H9 (cell line): ENCODE results near the gene DGKB. TPM values are rescaled to one million over a fixed set of nuclear protein-coding genes. Genes with fewer than 3 reads are reported as not detected.

ENCODE experiments used
- DNase-seq: peaks from one replicate; pipeline ENCODE4 v3.0.0-alpha.2; 2017
- H2AFZ ChIP-seq: one replicate; pipeline ENCODE4 v1.6.1; 2013; ENCODE audit warnings: mild to moderate bottlenecking, low read length, control low read depth, moderate library complexity
- H2AK5ac ChIP-seq: 2 replicates; pipeline ENCODE4 v1.6.1; 2013; ENCODE audit warnings: low read length, control low read depth, mixed read lengths; ENCODE audit not compliant: insufficient read length
- H2BK120ac ChIP-seq: one replicate; pipeline ENCODE4 v1.6.1; 2013; ENCODE audit warnings: low read depth, mild to moderate bottlenecking, low read length, control low read depth, inconsistent platforms; ENCODE audit not compliant: poor library complexity, severe bottlenecking
- H2BK12ac ChIP-seq: 2 replicates; pipeline ENCODE4 v1.6.1; 2013; ENCODE audit warnings: low read length, control low read depth, mixed read lengths, low read depth; ENCODE audit not compliant: insufficient read length
- H2BK15ac ChIP-seq: 2 replicates; pipeline ENCODE4 v1.6.1; 2013; ENCODE audit warnings: low read depth, low read length, control low read depth
- H2BK20ac ChIP-seq: one replicate; pipeline ENCODE4 v1.6.1; 2013; ENCODE audit warnings: low read depth, mild to moderate bottlenecking, low read length, control low read depth, inconsistent platforms; ENCODE audit not compliant: poor library complexity, severe bottlenecking
- H2BK5ac ChIP-seq: 2 replicates; pipeline ENCODE4 v1.6.1; 2013; ENCODE audit warnings: low read length, control low read depth, mixed read lengths; ENCODE audit not compliant: insufficient read length
- H3K14ac ChIP-seq: 2 replicates; pipeline ENCODE4 v1.6.1; 2013; ENCODE audit warnings: low read length, control low read depth; ENCODE audit not compliant: insufficient read depth
- H3K18ac ChIP-seq: 2 replicates; pipeline ENCODE4 v1.6.1; 2013; ENCODE audit warnings: low read depth, mild to moderate bottlenecking, mixed read lengths, low read length, control low read depth; ENCODE audit not compliant: insufficient read length
- H3K23ac ChIP-seq: 2 replicates; pipeline ENCODE4 v1.6.1; 2013; ENCODE audit warnings: low read length, control low read depth, mixed read lengths, low read depth; ENCODE audit not compliant: insufficient read length
- H3K23me2 ChIP-seq: 2 replicates; pipeline ENCODE4 v1.6.1; 2013; ENCODE audit warnings: low read depth, mild to moderate bottlenecking, mixed read lengths, low read length, control low read depth; ENCODE audit not compliant: insufficient read length, poor library complexity, severe bottlenecking
- H3K27ac ChIP-seq: 2 replicates; pipeline ENCODE4 v1.5.1; 2013; ENCODE audit warnings: low read length, control low read depth, mixed read lengths, low read depth; ENCODE audit not compliant: insufficient read length
- H3K27me3 ChIP-seq: 2 replicates; pipeline ENCODE4 v1.6.1; 2013; ENCODE audit warnings: low read length, control low read depth, inconsistent platforms; ENCODE audit not compliant: insufficient read depth
- H3K4ac ChIP-seq: 2 replicates; pipeline ENCODE4 v1.6.1; 2013; ENCODE audit warnings: low read depth, mild to moderate bottlenecking, control low read depth, inconsistent platforms, low read length, moderate library complexity
- H3K4me1 ChIP-seq: 2 replicates; pipeline ENCODE4 v1.6.1; 2013; ENCODE audit warnings: low read length, control low read depth, inconsistent platforms; ENCODE audit not compliant: insufficient read depth
- H3K4me2 ChIP-seq: 2 replicates; pipeline ENCODE4 v1.6.1; 2013; ENCODE audit warnings: low read length, control low read depth, mixed read lengths; ENCODE audit not compliant: insufficient read length, insufficient read depth
- H3K56ac ChIP-seq: 2 replicates; pipeline ENCODE4 v1.6.1; 2013; ENCODE audit warnings: low read depth, mild to moderate bottlenecking, mixed read lengths, low read length, control low read depth; ENCODE audit not compliant: insufficient read length
- H3K79me1 ChIP-seq: 2 replicates; pipeline ENCODE4 v1.6.1; 2013; ENCODE audit warnings: low read depth, mild to moderate bottlenecking, moderate library complexity, low read length, control low read depth, inconsistent platforms; ENCODE audit not compliant: insufficient read depth, poor library complexity, severe bottlenecking
- H3K79me2 ChIP-seq: 2 replicates; pipeline ENCODE4 v1.6.1; 2013; ENCODE audit warnings: low read length, control low read depth, inconsistent platforms; ENCODE audit not compliant: insufficient read depth
- H3K9ac ChIP-seq: 2 replicates; pipeline ENCODE4 v1.6.1; 2013; ENCODE audit warnings: low read length, control low read depth, mixed read lengths; ENCODE audit not compliant: insufficient read length; ENCODE audit errors: extremely low read depth
- H3K9me3 ChIP-seq: one replicate; pipeline ENCODE4 v1.6.1; 2013; ENCODE audit warnings: low read depth, low read length, inconsistent platforms; ENCODE audit not compliant: control insufficient read depth
- H3T11ph ChIP-seq: one replicate; pipeline ENCODE4 v1.6.1; 2013; ENCODE audit warnings: mild to moderate bottlenecking, low read length, control low read depth, inconsistent platforms
- H4K20me1 ChIP-seq: one replicate; pipeline ENCODE4 v1.6.1; 2013; ENCODE audit not compliant: control insufficient read depth, insufficient read length, insufficient read depth
- H4K5ac ChIP-seq: 2 replicates; pipeline ENCODE4 v1.6.1; 2013; ENCODE audit warnings: low read depth, mild to moderate bottlenecking, mixed read lengths, low read length, control low read depth; ENCODE audit not compliant: insufficient read length
- H4K8ac ChIP-seq: replicated peaks from 2 replicates; pipeline ENCODE4 v1.6.1; 2013; ENCODE audit warnings: low read length, control low read depth, mixed read lengths, low read depth; ENCODE audit not compliant: insufficient read length
- H4K91ac ChIP-seq: 2 replicates; pipeline ENCODE4 v1.6.1; 2013; ENCODE audit warnings: low read depth, mild to moderate bottlenecking, moderate library complexity, mixed read lengths, low read length, control low read depth; ENCODE audit not compliant: insufficient read length
- H3K27ac Mint-ChIP-seq, 3 experiments: 2 replicates in 2 of 3; 3 replicates in 1 of 3; pipeline ENCODE4 v1.8.0; 2020 to 2021; ENCODE audit warnings: mixed read lengths in 3 of 3, mild to moderate bottlenecking in 1 of 3, moderate library complexity in 1 of 3
- H3K27me3 Mint-ChIP-seq: 2 replicates; pipeline ENCODE4 v1.8.0; 2021; ENCODE audit warnings: low read depth, mild to moderate bottlenecking, moderate library complexity, mixed read lengths
- H3K36me3 Mint-ChIP-seq, 3 experiments: 2 replicates in 2 of 3; 3 replicates in 1 of 3; pipeline ENCODE4 v1.8.0; 2020 to 2021; ENCODE audit warnings: low read depth in 3 of 3, mixed read lengths in 3 of 3; ENCODE audit not compliant: insufficient read depth in 1 of 3
- H3K4me1 Mint-ChIP-seq, 2 experiments: 2 replicates each; pipeline ENCODE4 v1.8.0; 2020; ENCODE audit warnings: mixed read lengths in 2 of 2
- H3K4me3 Mint-ChIP-seq, 2 experiments: 2 replicates in 1 of 2; 3 replicates in 1 of 2; pipeline ENCODE4 v1.8.0; 2020 to 2021; ENCODE audit warnings: mild to moderate bottlenecking in 2 of 2, mixed read lengths in 2 of 2, moderate library complexity in 1 of 2
- H3K9me3 Mint-ChIP-seq, 2 experiments: 2 replicates in 1 of 2; 3 replicates in 1 of 2; pipeline ENCODE4 v1.8.0; 2020; ENCODE audit warnings: mild to moderate bottlenecking in 2 of 2, mixed read lengths in 2 of 2, moderate library complexity in 1 of 2
- CTCF ChIP-seq: fragments of 200-600 bp; sonication (generic); conservative IDR thresholded peaks from 3 replicates; pipeline ENCODE4 v1.8.0; 2021; ENCODE audit warnings: antibody characterized with exemption, mild to moderate bottlenecking
- WGBS: extraction: QIAGEN DNeasy Blood & Tissue Kit; methylation state at CpG from one replicate; pipeline ENCODE4 v1.1.7; 2013; ENCODE audit warnings: missing lambda C conversion rate, low lambda C conversion rate, mixed read lengths; ENCODE audit not compliant: insufficient read length; ENCODE audit errors: extremely low coverage; 5-methylcytosine and 5-hydroxymethylcytosine counted together
- total RNA-seq: library from RNA; stranded (reverse); gene quantifications from 2 replicates; pipeline ENCODE4 v1.2.1, GENCODE V29; 2021

Gene DGKB
- total RNA-seq, 1 experiment from 2014 or later = 0.26 TPM

GRCh38 chr7:14235056-14235455 lies 667.5 kb downstream of the DGKB start:
- H3K27ac Mint-ChIP-seq = peak overlapping the region in 1 of 3 experiments; percentile 21; a peak in 1 of 7 replicates
- H3K4me1 ChIP-seq = peaks cover 4% of the 10 kb centered on the region; the same call in 1 of the 2 replicates

More at GRCh38 chr7:14235056-14235455, 667.5 kb downstream of the DGKB start:
- no peak overlapping the region for H2BK12ac ChIP-seq
- no peak overlapping the region for H4K91ac ChIP-seq
- no peaks in the 10 kb centered on the region for H3K79me1 ChIP-seq
- H3K56ac ChIP-seq = no peak overlapping the region
- no peak for TF ChIP-seq CTCF
- no peak overlapping the region for H4K8ac ChIP-seq
- H3K27ac ChIP-seq = no peak overlapping the region
- no peak overlapping the region for H2BK5ac ChIP-seq
- no peaks in the 10 kb centered on the region for H3K27me3 ChIP-seq
- H3K14ac ChIP-seq = no peak overlapping the region
- H3K18ac ChIP-seq = no peak overlapping the region
- H3K9ac ChIP-seq = no peak overlapping the region
- H2BK120ac ChIP-seq = no peak overlapping the region
- H3K4me1 Mint-ChIP-seq = peaks cover 8 to 14% of the 10 kb centered on the region in 2 experiments
- H3K36me3 Mint-ChIP-seq = no peaks in the 10 kb centered on the region
- H3K9me3 ChIP-seq = no peaks in the 10 kb centered on the region
- no peak overlapping the region for H2AFZ ChIP-seq
- H3K4me2 ChIP-seq = no peak overlapping the region
- no peaks in the 10 kb centered on the region for H3K27me3 Mint-ChIP-seq
- no peaks in the 10 kb centered on the region for H3K9me3 Mint-ChIP-seq
- H2BK15ac ChIP-seq = no peak overlapping the region
- H3K79me2 ChIP-seq = no peaks in the 10 kb centered on the region
- no CpG with 5 or more reads among the region's 2 CpGs for WGBS
- no peak overlapping the region for H2BK20ac ChIP-seq
- no peak overlapping the region for H3T11ph ChIP-seq
- H3K23ac ChIP-seq = no peak overlapping the region
- no peak overlapping the region for H3K4me3 Mint-ChIP-seq
- H3K23me2 ChIP-seq = no peaks in the 10 kb centered on the region
- no peaks in the 10 kb centered on the region for H4K20me1 ChIP-seq
- H4K5ac ChIP-seq = no peak overlapping the region
- DNase-seq = no peak
- no peak overlapping the region for H3K4ac ChIP-seq
- H2AK5ac ChIP-seq = no peak overlapping the region
